D721Med (cell line): Measurements from ENCODE around the gene ADGRB3.

ENCODE experiments used
- DNase-seq: peaks from one replicate; pipeline ENCODE4 v3.0.0; 2011; ENCODE audit warnings: low spot score; ENCODE audit not compliant: insufficient read length
- FAIRE-seq: peaks from 2 replicates; lab custom pipeline; 2011; peaks lifted over from hg19 to GRCh38; lab: Jason Lieb, UNC
- CTCF ChIP-seq: IDR thresholded peaks from 2 replicates; pipeline ENCODE4 v1.5.1; 2012; ENCODE audit warnings: mild to moderate bottlenecking, control low read depth; ENCODE audit not compliant: insufficient read depth; ENCODE audit errors: missing control alignments

ADGRB3 gene

GRCh38 chr6:68637782-68638181, 2.7 kb downstream of the ADGRB3 start:
- FAIRE-seq (no peak), DNase-seq (no peak)
- TF ChIP-seq CTCF: no peak

DNA sequence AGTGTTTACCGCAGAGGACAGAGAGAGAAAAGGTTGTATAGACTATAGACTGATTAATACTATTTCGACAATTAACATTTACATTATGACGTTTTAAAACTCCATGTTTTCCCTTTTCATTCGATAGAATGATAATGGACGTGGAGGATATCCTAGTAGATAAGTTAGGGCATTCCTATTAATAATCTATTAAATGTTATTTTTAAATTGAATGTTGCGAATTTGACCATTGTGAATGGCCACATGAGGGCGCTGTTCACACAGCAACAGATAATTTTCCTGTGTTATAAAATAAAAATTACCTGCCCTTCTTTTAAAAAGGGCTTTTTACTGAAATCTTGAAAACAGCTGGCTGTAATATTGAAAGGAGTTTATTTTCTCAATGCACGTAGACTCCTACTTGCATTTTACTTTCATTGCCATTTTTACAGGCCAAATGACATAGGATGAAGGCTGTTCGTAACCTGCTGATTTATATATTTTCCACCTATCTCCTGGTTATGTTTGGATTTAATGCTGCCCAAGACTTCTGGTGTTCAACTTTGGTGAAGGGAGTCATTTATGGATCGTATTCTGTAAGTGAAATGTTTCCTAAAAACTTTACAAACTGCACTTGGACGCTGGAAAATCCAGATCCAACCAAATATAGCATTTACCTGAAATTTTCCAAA, 3.3 kb downstream of the ADGRB3 start:
- FAIRE-seq (peak; percentile 88), DNase-seq (no peak)

DNA sequence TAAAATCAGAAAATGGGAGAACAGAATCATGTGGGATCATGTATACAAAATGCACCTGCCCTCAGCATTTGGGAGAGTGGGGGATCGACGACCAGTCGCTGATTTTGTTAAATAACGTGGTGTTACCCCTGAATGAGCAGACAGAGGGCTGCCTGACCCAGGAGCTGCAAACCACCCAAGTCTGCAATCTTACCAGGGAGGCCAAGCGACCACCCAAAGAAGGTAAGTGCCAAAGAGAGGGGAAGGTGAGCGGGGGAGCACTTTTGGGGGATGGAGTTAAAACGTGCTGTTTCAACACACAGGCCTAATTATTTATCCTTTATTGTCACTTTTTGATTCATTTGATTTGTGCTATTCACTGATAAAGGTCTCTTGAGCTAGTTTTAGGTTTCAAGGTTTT, 4.1 kb downstream of the ADGRB3 start:
- FAIRE-seq (no peak), DNase-seq (no peak)
- TF ChIP-seq CTCF: no peak

More for the DNA sequence above, 3.3 kb downstream of the ADGRB3 start:
- TF ChIP-seq CTCF: peak; percentile 77

GRCh38 chr6:68639826-68640490, 4.9 kb downstream of the ADGRB3 start:
- FAIRE-seq (no peak), DNase-seq (no peak)
- TF ChIP-seq CTCF: no peak

DNA sequence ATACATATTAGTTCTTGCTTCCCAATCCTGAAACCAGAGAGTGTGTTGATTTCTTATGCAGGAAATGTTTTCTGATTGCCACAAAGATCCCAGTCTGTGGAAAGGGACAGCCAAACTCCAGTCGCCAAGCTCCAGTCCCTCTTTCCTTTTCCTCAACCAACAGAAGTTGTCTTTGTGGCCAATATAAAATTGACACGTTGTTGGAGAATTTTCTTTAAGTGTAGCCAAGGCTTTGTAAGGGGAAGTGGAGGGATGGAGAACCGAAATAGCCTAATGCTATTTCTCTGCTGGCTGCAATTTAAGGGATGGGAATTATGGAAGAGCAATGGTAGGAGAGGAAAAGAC, 5.4 kb downstream of the ADGRB3 start:
- no peak for DNase-seq
- no peak for FAIRE-seq
- no peak for TF ChIP-seq CTCF

- no peak for TF ChIP-seq CTCF
- no peak for DNase-seq
- no peak for FAIRE-seq
These were observed 6.1 kb downstream of the ADGRB3 start for GRCh38 chr6:68641172-68641571.

DNA sequence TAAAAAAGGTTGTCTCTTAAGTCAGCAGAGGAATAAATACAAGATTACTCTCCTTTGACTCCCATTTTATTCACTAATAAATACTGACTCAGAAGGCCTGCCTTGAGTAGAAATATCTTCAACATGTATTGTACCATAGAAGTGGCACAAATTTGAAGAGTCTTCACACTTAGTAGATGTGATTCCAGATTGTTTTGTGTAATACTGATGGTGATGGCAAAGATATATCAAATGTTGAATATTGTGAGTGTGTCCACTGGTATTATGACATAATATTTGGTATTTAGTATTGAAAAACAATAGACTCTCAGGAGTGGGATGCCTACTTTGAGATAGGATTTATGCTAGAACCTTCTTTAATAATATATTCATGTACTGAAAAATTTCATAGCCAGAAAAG, 7.0 kb downstream of the ADGRB3 start:
- DNase-seq: no peak
- FAIRE-seq: no peak
- TF ChIP-seq CTCF: no peak
